DMS79 (cell line): ENCODE data around the gene ENDOU.

Source experiments
- DNase-seq: peaks from one replicate; lab custom pipeline; 2025; lab: John Stamatoyannopoulos, UW

ENDOU gene

GRCh38 chr12:47757840-47758583 lies 32.7 kb upstream of the ENDOU start:
- no peak for DNase-seq

GRCh38 chr12:47757364-47757839 lies 32.1 kb upstream of the ENDOU start:
- DNase-seq = no peak

- DNase-seq = no peak
These were observed 30.6 kb upstream of the ENDOU start for GRCh38 chr12:47755655-47756562.

GRCh38 chr12:47754881-47755280 lies 29.6 kb upstream of the ENDOU start:
- DNase-seq = no peak

- no peak for DNase-seq
These were observed 28.8 kb upstream of the ENDOU start for GRCh38 chr12:47754126-47754525.

- no peak for DNase-seq
These were observed 28.0 kb upstream of the ENDOU start for GRCh38 chr12:47753021-47754001.

GRCh38 chr12:47752552-47752951 lies 27.3 kb upstream of the ENDOU start:
- no peak for DNase-seq

- DNase-seq = no peak
These were observed 26.8 kb upstream of the ENDOU start for GRCh38 chr12:47752121-47752520.

- DNase-seq = no peak
These were observed 26.3 kb upstream of the ENDOU start for GRCh38 chr12:47751561-47751960.

- no peak for DNase-seq
These were observed 25.7 kb upstream of the ENDOU start for GRCh38 chr12:47750916-47751470.

GRCh38 chr12:47750229-47750798 lies 25.0 kb upstream of the ENDOU start:
- no peak for DNase-seq

- no peak for DNase-seq
These were observed 23.6 kb upstream of the ENDOU start for GRCh38 chr12:47748899-47749298.

- no peak for DNase-seq
These were observed 23.2 kb upstream of the ENDOU start for GRCh38 chr12:47748507-47748828.

- DNase-seq = no peak
These were observed 22.6 kb upstream of the ENDOU start for GRCh38 chr12:47747596-47748506.

GRCh38 chr12:47747126-47747525 lies 21.8 kb upstream of the ENDOU start:
- DNase-seq = no peak

- DNase-seq = no peak
These were observed 21.2 kb upstream of the ENDOU start for GRCh38 chr12:47746523-47746922.

- no peak for DNase-seq
These were observed 20.8 kb upstream of the ENDOU start for GRCh38 chr12:47746073-47746472.

GRCh38 chr12:47745485-47746041 lies 20.3 kb upstream of the ENDOU start:
- DNase-seq = no peak

GRCh38 chr12:47744778-47745436 lies 19.6 kb upstream of the ENDOU start:
- DNase-seq = no peak
